GM21576 (cell line): Measurements from ENCODE around the gene ADAMTSL3.
"Not testable (repeated sequence)": the region's sequence is repeated elsewhere in the genome, so short reads cannot be mapped to it uniquely, and the experiment has no call there.

Experiments
- ATAC-seq: cut with Tn5 transposase; IDR thresholded peaks from one replicate; pipeline ENCODE4 v1.9.1; 2021; ENCODE audit warnings: mild to moderate bottlenecking, moderate library complexity; ENCODE audit not compliant: unreplicated experiment

ADAMTSL3 gene

GRCh38 chr15:84078038-84078437, 424.1 kb downstream of the ADAMTSL3 start:
- not testable (repeated sequence) for ATAC-seq

DNA sequence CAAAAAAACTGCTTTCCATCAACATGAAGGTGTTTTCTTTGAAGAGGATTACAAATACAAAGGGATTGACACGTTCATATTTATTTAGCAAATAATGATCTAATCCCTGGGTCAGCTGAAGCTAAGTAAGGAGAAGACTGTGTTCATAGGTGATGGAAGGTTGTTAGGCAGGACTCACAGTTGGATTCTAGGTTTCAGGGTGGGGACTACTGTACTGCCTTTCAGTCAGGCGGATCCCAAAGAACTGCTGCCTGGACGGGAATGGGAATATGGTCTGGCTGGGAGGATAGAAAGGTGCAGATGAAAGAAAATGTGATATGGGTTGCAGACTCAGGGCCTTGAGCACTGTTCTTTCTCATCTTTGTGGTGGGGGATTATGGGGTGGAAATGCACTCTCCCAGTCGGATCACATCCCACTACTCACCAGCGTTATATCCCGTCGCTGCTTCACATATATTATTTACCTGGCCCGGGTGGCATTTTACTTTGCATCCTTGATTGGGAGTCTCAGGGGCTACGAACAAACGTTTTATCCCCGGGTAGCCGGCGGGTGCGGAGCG, 425.5 kb downstream of the ADAMTSL3 start:
- not testable (repeated sequence) for ATAC-seq

GRCh38 chr15:84079885-84080777, 426.2 kb downstream of the ADAMTSL3 start:
- ATAC-seq, result peak; percentile 79

DNA sequence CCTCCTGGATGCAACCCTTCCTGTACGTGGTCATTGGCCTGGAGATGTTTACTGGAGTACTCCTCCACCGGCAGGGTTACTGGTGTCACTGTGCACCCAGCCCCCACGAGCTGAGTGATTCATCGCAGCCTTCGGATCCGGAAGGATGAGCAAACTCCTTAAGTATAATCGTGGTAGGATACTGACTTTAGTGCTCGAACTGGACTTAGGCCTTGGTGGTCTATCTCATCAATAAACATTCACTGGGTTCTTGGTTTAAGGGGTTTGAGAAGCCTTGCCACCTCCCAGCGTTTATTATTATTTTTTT, 426.8 kb downstream of the ADAMTSL3 start:
- ATAC-seq, result not testable (repeated sequence)

DNA sequence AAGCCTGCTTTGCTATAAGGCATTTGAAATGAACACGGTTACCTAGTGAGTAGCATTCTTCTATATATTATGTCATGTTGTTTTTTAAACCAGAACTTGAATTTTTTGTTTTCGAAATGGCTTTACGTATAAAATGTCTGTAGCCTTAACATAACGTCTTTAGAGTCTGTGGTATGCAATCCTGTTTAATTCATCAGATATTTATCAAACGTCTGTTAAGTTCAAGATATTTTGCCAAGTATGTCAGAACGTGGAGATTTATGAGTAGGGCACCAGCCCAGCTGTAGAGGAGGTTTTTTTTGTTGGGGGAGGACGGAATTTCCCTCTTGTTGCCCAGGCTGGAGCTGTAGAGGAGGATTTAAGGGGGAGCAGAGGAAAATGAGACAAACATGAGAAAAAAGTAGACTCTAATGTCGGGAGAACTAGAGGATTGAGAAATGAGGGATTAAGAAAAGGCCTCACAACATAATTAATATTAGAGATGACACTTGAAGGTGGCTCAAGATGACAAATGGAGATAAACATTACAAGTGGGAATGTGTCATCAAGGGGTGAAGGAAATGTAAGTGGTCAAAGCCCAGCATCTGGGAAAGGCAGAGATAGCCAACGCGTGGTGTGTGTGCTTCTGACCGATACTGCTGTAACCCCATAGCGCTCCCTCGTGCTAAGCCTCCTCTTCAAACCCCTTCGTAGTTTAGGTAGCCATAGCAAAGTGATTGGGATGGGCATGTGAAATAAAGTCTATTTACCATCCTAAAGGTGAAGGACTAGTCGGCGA, 427.7 kb downstream of the ADAMTSL3 start:
- ATAC-seq, result no peak

DNA sequence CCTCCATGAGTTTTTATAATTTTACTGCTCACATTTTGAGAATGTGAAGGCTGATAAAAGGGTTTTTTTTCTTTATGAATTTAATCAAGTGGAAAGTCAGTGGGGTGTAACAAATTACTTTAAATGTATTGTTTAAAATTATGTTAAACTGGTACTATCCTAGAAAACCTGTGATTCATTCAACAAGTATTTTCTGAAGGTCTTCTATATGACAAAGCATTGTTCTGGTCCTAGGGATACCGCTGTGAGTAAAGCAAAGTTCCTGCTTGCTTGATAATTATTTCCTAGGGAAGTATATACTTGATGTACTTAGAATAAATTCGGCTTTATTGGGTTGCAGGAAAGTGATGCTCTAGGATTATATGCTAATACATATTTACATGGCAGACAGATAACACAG, 428.8 kb downstream of the ADAMTSL3 start:
- ATAC-seq, result no peak

DNA sequence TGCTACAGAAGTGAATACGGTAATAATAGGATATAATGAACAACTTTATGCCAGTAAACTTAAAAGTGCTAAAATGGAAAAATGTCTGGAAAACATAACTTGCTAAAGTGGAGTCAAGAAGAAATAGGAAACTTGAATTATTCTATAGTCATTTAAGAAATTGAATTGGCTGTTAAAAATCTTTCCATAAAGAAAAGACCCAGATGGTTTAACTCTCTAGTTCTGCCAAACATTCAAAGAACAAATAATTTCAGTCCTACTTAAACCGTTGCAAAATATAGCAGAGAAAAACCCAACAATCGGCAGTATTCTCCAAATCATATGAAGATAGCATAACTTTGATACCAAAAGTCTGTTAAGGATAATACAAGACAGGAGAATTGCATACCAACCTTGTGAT, 432.1 kb downstream of the ADAMTSL3 start:
- ATAC-seq, result not testable (repeated sequence)
